Measurements from ENCODE around the gene PYCARD.

Gene PYCARD

GRCh38 chr16:31224092-31224955 is 21.8 kb upstream of the PYCARD start:
- CTCF ChIA-PET: no interaction called here
- no peak for DNase-seq (ENCODE audit: low spot score)
- no peak for TF ChIP-seq CTCF (conservative IDR thresholded peaks at IDR 0.05; ENCODE audit: low read depth)
- no peak overlapping the region for H3K27ac ChIP-seq
- POLR2A ChIA-PET (ENCODE audit: low non-redundant PET): interaction anchor here (0.6 kb wide), 1 partner anchor 19 kb away, joined by 4 read pairs; no protein-coding TSS in a partner anchor

DNA sequence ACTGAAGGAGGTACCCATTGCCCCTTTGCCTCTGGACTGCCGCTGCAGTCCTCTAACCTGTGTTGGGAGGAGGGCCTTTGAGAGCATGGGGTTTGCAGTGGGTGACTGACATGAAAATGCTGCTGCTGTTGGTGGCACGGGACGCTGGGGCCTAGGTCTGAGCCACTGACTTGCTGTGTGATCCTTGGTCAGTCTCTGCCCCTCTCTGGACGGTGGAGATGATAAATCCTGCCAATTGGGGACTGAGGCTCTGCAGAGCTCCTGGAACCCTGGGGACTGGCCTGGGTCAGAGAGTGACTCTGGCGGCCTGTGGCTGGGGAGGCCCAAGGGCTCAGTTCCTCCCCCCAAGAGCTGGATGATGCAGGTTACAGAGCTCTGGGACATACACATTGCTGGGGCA is 20.5 kb upstream of the PYCARD start:
- no peak for TF ChIP-seq CTCF (conservative IDR thresholded peaks at IDR 0.05; ENCODE audit: low read depth)
- ChIA-PET CTCF (no interaction called here), POLR2A (ENCODE audit: low non-redundant PET) (no interaction called here)
- DNase-seq (ENCODE audit: low spot score): no peak
- H3K27ac ChIP-seq: no peak overlapping the region

GRCh38 chr16:31221357-31222160 is 19.0 kb upstream of the PYCARD start:
- TF ChIP-seq CTCF (conservative IDR thresholded peaks at IDR 0.05; ENCODE audit: low read depth): no peak

GRCh38 chr16:31219154-31219741 is 16.7 kb upstream of the PYCARD start:
- no peak overlapping the region for H3K27ac ChIP-seq
- DNase-seq (ENCODE audit: low spot score): no peak
- CTCF ChIA-PET: no interaction called here
- POLR2A ChIA-PET (ENCODE audit: low non-redundant PET): no interaction called here
- TF ChIP-seq CTCF (conservative IDR thresholded peaks at IDR 0.05; ENCODE audit: low read depth): no peak

More at GRCh38 chr16:31221357-31222160, 19.0 kb upstream of the PYCARD start:
- ChIA-PET CTCF (no interaction called here), POLR2A (ENCODE audit: low non-redundant PET) (no interaction called here)
- no peak overlapping the region for H3K27ac ChIP-seq
- DNase-seq (ENCODE audit: low spot score): no peak

DNA sequence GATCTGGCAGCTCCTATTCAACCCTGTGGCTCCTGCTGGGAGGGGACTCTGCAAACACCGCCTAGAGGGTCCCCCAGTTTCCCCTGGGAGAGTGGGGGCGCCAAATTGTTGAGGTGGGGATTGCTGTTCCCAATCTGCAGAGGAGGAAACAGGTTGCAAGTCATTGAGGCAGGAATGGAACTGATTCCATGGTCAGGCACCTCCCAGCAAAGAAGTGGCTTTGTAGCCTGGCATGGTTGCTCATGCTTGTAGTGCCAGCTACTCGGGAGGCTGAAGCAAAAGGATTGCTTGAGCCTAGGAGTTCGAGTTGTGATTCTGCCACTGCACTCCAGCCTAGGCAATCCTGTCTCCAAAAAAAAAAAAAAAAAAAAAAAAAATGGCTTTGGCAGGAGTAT is 14.6 kb upstream of the PYCARD start:
- no peak for DNase-seq (ENCODE audit: low spot score)
- TF ChIP-seq CTCF (conservative IDR thresholded peaks at IDR 0.05; ENCODE audit: low read depth): no peak
- CTCF ChIA-PET: interaction anchor here (0.5 kb wide), 1 partner anchor 119 kb away, joined by 3 read pairs; no protein-coding TSS in a partner anchor
- no peak overlapping the region for H3K27ac ChIP-seq
- POLR2A ChIA-PET (ENCODE audit: low non-redundant PET): interaction anchor here (0.6 kb wide), 1 partner anchor 212 kb away, joined by 3 read pairs; no protein-coding TSS in a partner anchor

All from RWPE1 (cell line).